HG03571 (cell line): ENCODE measurements around the gene RNF167.

ENCODE experiments used
- ATAC-seq: cut with Tn5 transposase; IDR thresholded peaks from one replicate; pipeline ENCODE4 v1.9.1; 2021; ENCODE audit not compliant: unreplicated experiment

The RNF167 gene

GRCh38 chr17:4939796-4940554 is at the start of gene RNF167, which contains the start of gene SLC25A11:
TSS of gene RNF167 (plus strand) at chr17:4940268. CDS start at chr17:4940910, 642 bp downstream.
TSS of gene SLC25A11 (minus strand) at chr17:4940046. CDS start at chr17:4939910, 136 bp downstream.
- peak; percentile 68 for ATAC-seq

GRCh38 chr17:4891411-4892410 is 48.4 kb upstream of the RNF167 start:
- ATAC-seq, result no peak

- no peak for ATAC-seq
Observed at GRCh38 chr17:4892499-4893221, 47.4 kb upstream of the RNF167 start.

- ATAC-seq, result no peak
Observed at GRCh38 chr17:4893272-4893671, 46.8 kb upstream of the RNF167 start.

- no peak for ATAC-seq
Observed at GRCh38 chr17:4893721-4894560, 46.1 kb upstream of the RNF167 start.

GRCh38 chr17:4895121-4895520 is 44.9 kb upstream of the RNF167 start:
- ATAC-seq, result no peak

GRCh38 chr17:4895657-4896331 is 44.3 kb upstream of the RNF167 start:
- no peak for ATAC-seq

GRCh38 chr17:4896332-4897197 is 43.5 kb upstream of the RNF167 start:
- no peak for ATAC-seq

GRCh38 chr17:4897198-4897687 is 42.8 kb upstream of the RNF167 start:
- ATAC-seq, result no peak

- no peak for ATAC-seq
Observed at GRCh38 chr17:4897785-4898184, 42.3 kb upstream of the RNF167 start.

GRCh38 chr17:4898351-4898750 is 41.7 kb upstream of the RNF167 start:
- ATAC-seq, result no peak

GRCh38 chr17:4898927-4899326 is 41.1 kb upstream of the RNF167 start:
- no peak for ATAC-seq

- ATAC-seq, result no peak
Observed at GRCh38 chr17:4899341-4900230, 40.5 kb upstream of the RNF167 start, which contains the start of gene C17orf107. TSS of gene C17orf107 (plus strand) at chr17:4899536. CDS start at chr17:4899763, 227 bp downstream.

- ATAC-seq, result no peak
Observed at GRCh38 chr17:4900231-4901107, 39.6 kb upstream of the RNF167 start.

GRCh38 chr17:4901108-4901647 is 38.9 kb upstream of the RNF167 start:
- no peak for ATAC-seq
